NCI-H2029 (cell line): ENCODE data around the gene PMIS2.

Source experiments
- DNase-seq: peaks from one replicate; lab custom pipeline; 2025; lab: John Stamatoyannopoulos, UW

The PMIS2 gene

GRCh38 chr19:35629332-35629633 lies 43.3 kb downstream of the PMIS2 start:
- DNase-seq: no peak

DNA sequence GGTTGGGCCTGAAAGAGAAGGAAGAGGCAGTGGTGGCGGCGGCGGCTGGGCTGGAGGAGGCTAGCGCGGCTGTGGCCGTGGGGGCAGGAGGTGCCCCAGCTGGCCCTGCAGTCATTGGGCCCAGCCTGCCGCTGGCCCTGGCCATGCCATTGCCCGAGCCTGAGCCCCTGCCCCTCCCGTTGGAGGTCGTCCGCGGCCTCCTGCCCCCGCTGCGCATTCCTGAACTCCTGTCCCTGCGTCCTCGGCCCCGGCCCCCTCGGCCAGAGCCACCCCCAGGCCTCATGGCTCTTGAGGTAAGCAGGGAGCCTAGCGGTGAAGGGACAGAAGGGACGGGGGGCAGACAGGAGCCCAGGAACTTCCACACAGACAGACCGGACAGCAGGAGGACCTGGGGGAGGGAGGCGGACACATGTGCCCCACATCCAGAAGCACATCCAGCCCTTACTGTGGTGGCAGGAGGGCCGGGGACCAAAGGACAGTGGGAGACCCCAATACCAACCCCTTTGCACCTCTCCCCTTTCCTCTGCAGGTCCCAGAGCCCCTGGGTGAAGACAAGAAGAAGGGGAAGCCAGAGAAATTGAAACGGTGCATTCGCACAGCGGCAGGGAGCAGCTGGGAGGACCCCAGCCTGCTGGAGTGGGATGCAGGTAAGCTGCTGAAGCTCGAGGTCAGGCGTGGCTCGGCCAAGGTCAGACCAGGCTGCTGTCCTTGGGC lies 47.9 kb downstream of the PMIS2 start:
- DNase-seq: no peak

- no peak for DNase-seq
Measured at GRCh38 chr19:35636651-35637050, 50.7 kb downstream of the PMIS2 start.
